Measurements from ENCODE around the gene SERPINB2. TPM values are rescaled to one million over a fixed set of nuclear protein-coding genes. Genes with fewer than 3 reads are reported as not detected.
"Not testable (repeated sequence)": the region's sequence is repeated elsewhere in the genome, so short reads cannot be mapped to it uniquely, and the experiment has no call there.

Gene SERPINB2
- total RNA-seq, 1 donor from 2014 or later, result not detected

GRCh38 chr18:63936156-63936931 lies 48.8 kb downstream of the SERPINB2 start:
- peak; percentile 15 to 60 for DNase-seq (ENCODE audit: low read depth in 2 of 2)

GRCh38 chr18:63936932-63937393 lies 49.5 kb downstream of the SERPINB2 start:
- DNase-seq (ENCODE audit: low read depth in 2 of 2), result no peak

- DNase-seq (ENCODE audit: low read depth in 2 of 2), result no peak
These were observed 52.5 kb downstream of the SERPINB2 start for GRCh38 chr18:63940008-63940407.

GRCh38 chr18:63940543-63941050 lies 53.1 kb downstream of the SERPINB2 start:
- not testable (repeated sequence) for DNase-seq (ENCODE audit: low read depth in 2 of 2)

GRCh38 chr18:63947051-63947790 lies 59.7 kb downstream of the SERPINB2 start:
- DNase-seq (ENCODE audit: low read depth in 2 of 2), result no peak

GRCh38 chr18:63949068-63949737 lies 61.7 kb downstream of the SERPINB2 start, which contains the start of gene HMSD:
Gene HMSD, plus strand, starts transcription at chr18:63949301. Its CDS starts 4,155 bp downstream, at chr18:63953456.
- DNase-seq (ENCODE audit: low read depth in 2 of 2), result peak in 1 of 2 donors; percentile 31

- no peak for DNase-seq (ENCODE audit: low read depth in 2 of 2)
These were observed 63.8 kb downstream of the SERPINB2 start for GRCh38 chr18:63951302-63951705.

Other genes starting within 250 kb of the SERPINB2 start
- gene SERPINB4, start 243.4 kb upstream of the SERPINB2 start, total RNA-seq, result 0.13 TPM in 1 of 2 replicates, not detected in the other
- not detected in 2 replicates for gene SERPINB3, start 225.8 kb upstream of the SERPINB2 start, total RNA-seq
- not detected in 2 replicates for gene SERPINB11, start 184.7 kb upstream of the SERPINB2 start, total RNA-seq
- not detected in 2 replicates for gene SERPINB7, start 112.3 kb upstream of the SERPINB2 start, total RNA-seq
- gene SERPINB10, start 20.3 kb downstream of the SERPINB2 start, total RNA-seq, result not detected in 2 replicates
- not detected in 2 replicates for gene HMSD, start 61.6 kb downstream of the SERPINB2 start, total RNA-seq
- gene SERPINB8, start 82.4 kb downstream of the SERPINB2 start, total RNA-seq, result 3.2 and 6.7 TPM in 2 replicates